Colonic mucosa (tissue), 4 donors: Measurements from ENCODE around the gene FARSA. TPM values are rescaled to one million over a fixed set of nuclear protein-coding genes. Genes with fewer than 3 reads are reported as not detected.
"Not testable (repeated sequence)": the region's sequence is repeated elsewhere in the genome, so short reads cannot be mapped to it uniquely, and the experiment has no call there.

Experiments used
- DNase-seq: peaks from one replicate; pipeline ENCODE4 v3.0.0-alpha.2; 2020
- H3K27ac ChIP-seq: fragments of 200-600 bp; one replicate; pipeline ENCODE4 v1.8.0; 2021
- H3K27me3 ChIP-seq: fragments of 200-600 bp; one replicate; pipeline ENCODE4 v1.8.0; 2021
- H3K36me3 ChIP-seq: fragments of 200-600 bp; one replicate; pipeline ENCODE4 v1.8.0; 2021
- H3K4me1 ChIP-seq: fragments of 200-600 bp; one replicate; pipeline ENCODE4 v1.8.0; 2021; ENCODE audit warnings: mild to moderate bottlenecking
- H3K4me3 ChIP-seq: fragments of 200-600 bp; one replicate; pipeline ENCODE4 v1.8.0; 2021
- H3K9ac ChIP-seq, 2 donors: one replicate each; pipeline ENCODE4 v1.7.0; 2013; ENCODE audit warnings: control low read depth in 2 of 2, low read depth in 2 of 2, low read length in 2 of 2
- H3K9me3 ChIP-seq: fragments of 200-600 bp; one replicate; pipeline ENCODE4 v1.8.0; 2021
- CTCF ChIP-seq: fragments of 200-600 bp; IDR thresholded peaks from one replicate; pipeline ENCODE4 v1.8.0; 2022; ENCODE audit warnings: antibody characterized with exemption, mild to moderate bottlenecking
- intact Hi-C: fragments of 100-400 bp; cut with DNase I; formaldehyde crosslinking; loops from one replicate; pipeline ENCODE4 v1.14.1; 2022
- total RNA-seq, 2 donors: library from RNA; stranded (reverse); fragmentation: NEBNext Ultra II Directional in 1 of 2; extraction: Animal tissue kit (Norgen Biotek cat#: 25700) in 1 of 2; gene quantifications; one replicate each; pipeline ENCODE4 v1.2.1, GENCODE V29; 2021
- donor health status: healthy.
- donor health status: DM: no; HTN: no; CAD: no.
- donor health status: DM: no; HTN: no; CAD: no.

The FARSA gene
- total RNA-seq, 2 donors from 2014 or later = 46.9 to 111 TPM

- no peak for TF ChIP-seq CTCF
- DNase-seq = no peak
- H3K36me3 ChIP-seq = peaks cover 14% of the 10 kb centered on the region
- no peak overlapping the region for H3K4me3 ChIP-seq
- no peak overlapping the region for H3K27ac ChIP-seq
- H3K4me1 ChIP-seq = peaks cover 7% of the 10 kb centered on the region
- no peaks in the 10 kb centered on the region for H3K9me3 ChIP-seq
- intact Hi-C loops = no loop called here
- H3K9ac ChIP-seq = no peak overlapping the region
- H3K27me3 ChIP-seq = no peaks in the 10 kb centered on the region
Measured at GRCh38 chr19:12952488-12953137, 19.1 kb upstream of the FARSA start.

GRCh38 chr19:12952050-12952449 lies 18.5 kb upstream of the FARSA start:
- H3K9ac ChIP-seq, H3K9me3 ChIP-seq, intact Hi-C loops, H3K27ac ChIP-seq, H3K27me3 ChIP-seq, H3K4me3 ChIP-seq, DNase-seq: not testable (repeated sequence)
- Histone ChIP-seq H3K36me3 (peaks cover 14% of the 10 kb centered on the region), H3K4me1 (peaks cover 13% of the 10 kb centered on the region)

GRCh38 chr19:12949363-12950283 lies 16.1 kb upstream of the FARSA start:
- intact Hi-C loops = no loop called here
- peaks cover 14% of the 10 kb centered on the region for H3K36me3 ChIP-seq
- H3K4me1 ChIP-seq = peaks cover 17% of the 10 kb centered on the region
- H3K27me3 ChIP-seq = no peaks in the 10 kb centered on the region
- no peaks in the 10 kb centered on the region for H3K9me3 ChIP-seq
- H3K4me3 ChIP-seq = no peak overlapping the region
- no peak overlapping the region for H3K9ac ChIP-seq
- no peak overlapping the region for H3K27ac ChIP-seq
- DNase-seq = no peak
- no peak for TF ChIP-seq CTCF

GRCh38 chr19:12948612-12949362 lies 15.3 kb upstream of the FARSA start:
- no peak for TF ChIP-seq CTCF
- Histone ChIP-seq H3K9ac (no peak overlapping the region), H3K36me3 (peaks cover 14% of the 10 kb centered on the region), H3K9me3 (no peaks in the 10 kb centered on the region), H3K27ac (no peak overlapping the region), H3K4me3 (no peak overlapping the region), H3K27me3 (no peaks in the 10 kb centered on the region), H3K4me1 (peaks cover 12% of the 10 kb centered on the region)
- intact Hi-C loops = no loop called here
- DNase-seq = no peak

- Histone ChIP-seq H3K9me3 (no peaks in the 10 kb centered on the region), H3K4me1 (peaks cover 12% of the 10 kb centered on the region), H3K27ac (no peak overlapping the region), H3K4me3 (no peak overlapping the region), H3K9ac (no peak overlapping the region), H3K27me3 (no peaks in the 10 kb centered on the region), H3K36me3 (peaks cover 19% of the 10 kb centered on the region)
- no peak for TF ChIP-seq CTCF
- intact Hi-C loops = no loop called here
- DNase-seq = no peak
Measured at GRCh38 chr19:12947702-12948611, 14.4 kb upstream of the FARSA start.
